Adrenal gland (tissue), 12 donors: ENCODE results near the gene ASPG. TPM values are rescaled to one million over a fixed set of nuclear protein-coding genes. Genes with fewer than 3 reads are reported as not detected.
A peak's percentile ranks its signal among the peaks of the same experiment; 100 is the strongest.

Experiments used
- DNase-seq, 7 donors: peaks; one replicate each; pipeline ENCODE4 v3.0.0-alpha.2; 2019 to 2020
- H3K27ac ChIP-seq, 5 donors: fragments of 200-600 bp; sonication (generic) in 4 of 5; 1 replicate in 3 of 5; 2 replicates in 2 of 5; pipeline versions ENCODE4 v1.5.1 to v1.8.0; 2016 to 2020; ENCODE audit warnings: mild to moderate bottlenecking in 1 of 5
- H3K27me3 ChIP-seq: fragments of 200-600 bp; 2 replicates; pipeline ENCODE4 v1.8.0; 2021
- H3K36me3 ChIP-seq, 2 donors: fragments of 200-600 bp; replicated peaks in 1 of 2; 1 replicate in 1 of 2; 2 replicates in 1 of 2; pipeline versions ENCODE4 v1.5.1 to v1.8.0; 2018 to 2022
- H3K4me1 ChIP-seq, 2 donors: fragments of 200-600 bp; replicated peaks in 1 of 2; 1 replicate in 1 of 2; 2 replicates in 1 of 2; pipeline versions ENCODE4 v1.5.1 to v1.8.0; 2018 to 2021
- H3K4me3 ChIP-seq, 4 donors: fragments of 200-600 bp; sonication (generic) in 3 of 4; one replicate each; pipeline ENCODE4 v1.5.1; 2016 to 2018
- H3K9me3 ChIP-seq, 3 donors: fragments of 200-600 bp; sonication (generic) in 1 of 3; replicated peaks in 1 of 3; 1 replicate in 2 of 3; 2 replicates in 1 of 3; pipeline versions ENCODE4 v1.5.1 to v1.8.0; 2016 to 2021
- CTCF ChIP-seq, 6 experiments: fragments of 450-650 bp in 4 of 6; fragments of 200-600 bp in 2 of 6; sonication (generic) in 1 of 6; IDR thresholded peaks; 1 replicate in 5 of 6; 2 replicates in 1 of 6; pipeline versions ENCODE4 v1.5.1 to v1.8.0; 2016 to 2021; ENCODE audit warnings: antibody characterized with exemption in 6 of 6, mild to moderate bottlenecking in 2 of 6, moderate library complexity in 1 of 6
- POLR2A ChIP-seq, 2 donors: fragments of 450-650 bp; IDR thresholded peaks; one replicate each; pipeline ENCODE4 v1.6.1; 2017; ENCODE audit warnings: antibody characterized with exemption in 2 of 2, mild to moderate bottlenecking in 2 of 2, moderate library complexity in 1 of 2
- WGBS, 4 donors: extraction: QIAGEN DNeasy Blood & Tissue Kit in 2 of 4; methylation state at CpG; one replicate each; pipeline versions ENCODE4 v1.1.5 to v1.1.7; 2013 to 2017; 5-methylcytosine and 5-hydroxymethylcytosine counted together
- intact Hi-C, 2 donors: fragments of 100-400 bp; cut with DNase I; formaldehyde crosslinking; loops; one replicate each; pipeline versions ENCODE4 v1.14.1 to v1.15.0; 2022 to 2023
- polyA plus RNA-seq, 3 donors: library from polyadenylated mRNA; stranded (reverse); fragments of 200-250 nt in 2 of 3; fragments of 350-450 nt in 1 of 3; fragmentation: Illumina TruSeq in 1 of 3; extraction: RNeasy Lipid Tissue Mini Kit (QIAGEN cat#74804) in 1 of 3; gene quantifications; one replicate each; pipeline ENCODE4 v1.2.3, GENCODE V29; 2013 to 2014
- total RNA-seq, 9 donors: library from RNA; depleted of rRNA in 4 of 9; stranded (reverse); fragments of >200 nt in 4 of 9; fragments of 120-200 nt in 1 of 9; fragmentation: NEBNext Ultra II Directional in 1 of 9; extraction: Animal tissue kit (Norgen Biotek cat#: 25700) in 1 of 9; gene quantifications; one replicate each; pipeline versions ENCODE4 v1.1.0 to v1.2.4, GENCODE V29; 2013 to 2023
- donor health status: healthy with polysubstance abuse.
- donor health status: Bipolar disorder and iron deficiency.
- donor health status: DM: yes; HTN: yes; CAD: no.
- donor health status: DM: no; HTN: no; CAD: no.
- donor health status: DM: no; HTN: no; CAD: no.
- donor health status: DM: yes; HTN: yes; CAD: no.

ASPG gene
- total and polyA plus RNA-seq, 12 donors = 0.07 to 9.1 (median 3.3) TPM

GRCh38 chr14:104138098-104138717 is 52.7 kb downstream of the ASPG start, which contains the start of gene KIF26A:
TSS of gene KIF26A (plus strand) at chr14:104138587. CDS start at chr14:104138723, 136 bp downstream.
- intact Hi-C loops = loop anchor here (5.0 to 10.0 kb wide), 3 partner anchors 429 to 504 kb away; no protein-coding TSS in a partner anchor
- DNase-seq = peak in 4 of 7 donors; percentile 14 to 55 (median 22)
- no peaks in the 10 kb centered on the region for H3K9me3 ChIP-seq
- H3K4me1 ChIP-seq = peaks cover 0 to 17% of the 10 kb centered on the region in 2 donors
- H3K36me3 ChIP-seq = no peaks in the 10 kb centered on the region
- TF ChIP-seq CTCF (IDR thresholded peaks at IDR 0.05) (no peak), POLR2A (IDR thresholded peaks at IDR 0.05) (peak in 1 of 2 donors; percentile 54)
- H3K27me3 ChIP-seq = peaks cover 49% of the 10 kb centered on the region
- H3K4me3 ChIP-seq = peak within 1 kb of the TSS in 2 of 4 donors; percentile 15 to 65
- WGBS, 4 donors = 0 to 1% methylated on average over 60 to 73 of the region's 77 CpGs; no CpG with 5 or more reads in 2 of the 4 donors
- peak within 1 kb of the TSS in 2 of 5 donors; percentile 15 to 62 for H3K27ac ChIP-seq

- intact Hi-C loops = loop anchor here (5.0 to 10.0 kb wide), 3 partner anchors 428 to 503 kb away; no protein-coding TSS in a partner anchor
- peak in 3 of 7 donors; percentile 8 to 20 (median 10) for DNase-seq
- H3K9me3 ChIP-seq = no peaks in the 10 kb centered on the region
- peak overlapping the region in 1 of 4 donors; percentile 65 for H3K4me3 ChIP-seq
- H3K27me3 ChIP-seq = peaks cover 43% of the 10 kb centered on the region
- H3K36me3 ChIP-seq = no peaks in the 10 kb centered on the region
- TF ChIP-seq CTCF (IDR thresholded peaks at IDR 0.05) (no peak), POLR2A (IDR thresholded peaks at IDR 0.05) (no peak)
- H3K4me1 ChIP-seq = peaks cover 0 to 17% of the 10 kb centered on the region in 2 donors
- WGBS, 4 donors = 4 to 26% (median 6%) methylated on average over 6 to 73 of the region's 73 CpGs
- H3K27ac ChIP-seq = peak overlapping the region in 2 of 5 donors; percentile 15 to 62
Observed at GRCh38 chr14:104138718-104139459, 53.4 kb downstream of the ASPG start.

- Histone ChIP-seq H3K4me1 (peaks cover 0 to 17% of the 10 kb centered on the region in 2 donors), H3K4me3 (peak overlapping the region in 1 of 4 donors; percentile 65), H3K9me3 (no peaks in the 10 kb centered on the region), H3K27ac (peak overlapping the region in 1 of 5 donors; percentile 62), H3K36me3 (no peaks in the 10 kb centered on the region), H3K27me3 (peaks cover 42% of the 10 kb centered on the region)
- DNase-seq = peak in 3 of 7 donors; percentile 6 to 16 (median 12)
- intact Hi-C loops = loop anchor here (5.0 to 10.0 kb wide), 3 partner anchors 428 to 503 kb away; no protein-coding TSS in a partner anchor
- no peak for TF ChIP-seq CTCF (IDR thresholded peaks at IDR 0.05)
- TF ChIP-seq POLR2A (IDR thresholded peaks at IDR 0.05) = no peak
- 33 to 64% (median 60%) methylated on average over 4 to 14 of the region's 14 CpGs for WGBS, 4 donors
Observed at GRCh38 chr14:104139460-104140212, 54.1 kb downstream of the ASPG start.

GRCh38 chr14:104140213-104140462 is 54.6 kb downstream of the ASPG start:
- Histone ChIP-seq H3K27me3 (peaks cover 37% of the 10 kb centered on the region), H3K27ac (peak overlapping the region in 1 of 5 donors; percentile 62), H3K4me3 (peak overlapping the region in 1 of 4 donors; percentile 65), H3K9me3 (no peaks in the 10 kb centered on the region), H3K36me3 (no peaks in the 10 kb centered on the region), H3K4me1 (peaks cover 0 to 17% of the 10 kb centered on the region in 2 donors)
- WGBS, 4 donors = 68 to 87% (median 84%) methylated on average over 5 to 6 of the region's 6 CpGs; no CpG with 5 or more reads in 1 of the 4 donors
- TF ChIP-seq POLR2A (IDR thresholded peaks at IDR 0.05) (no peak), CTCF (IDR thresholded peaks at IDR 0.05) (no peak)
- DNase-seq = peak in 5 of 7 donors; percentile 5 to 55 (median 13)
- intact Hi-C loops = no loop called here
